Lower leg skin (tissue), 3 donors: ENCODE results near the gene PLEKHG4.

Source experiments
- CTCF ChIP-seq, 3 donors: fragments of 450-650 bp; IDR thresholded peaks; one replicate each; pipeline ENCODE4 v1.5.1; 2016; ENCODE audit warnings: antibody characterized with exemption in 3 of 3, mild to moderate bottlenecking in 3 of 3, moderate library complexity in 2 of 3
- POLR2A ChIP-seq, 2 donors: fragments of 450-650 bp; IDR thresholded peaks; one replicate each; pipeline ENCODE4 v1.6.1; 2016 to 2017; ENCODE audit warnings: antibody characterized with exemption in 2 of 2, mild to moderate bottlenecking in 1 of 2, moderate library complexity in 1 of 2

GRCh38 chr16:67333315-67333714 lies 54.0 kb downstream of the PLEKHG4 start:
- no peak for TF ChIP-seq CTCF (IDR thresholded peaks at IDR 0.05)
- no peak for TF ChIP-seq POLR2A (IDR thresholded peaks at IDR 0.05)
